HCT116 (cell line): ENCODE data around the gene ANKRD9. TPM values are rescaled to one million over a fixed set of nuclear protein-coding genes. Genes with fewer than 3 reads are reported as not detected.

Source experiments
- ATAC-seq: fragments of 200-7000 bp; cut with Tn5 transposase; 2 replicates; pipeline ENCODE4 v1.9.1; 2020; ENCODE audit warnings: mild to moderate bottlenecking, moderate library complexity
- BruUV-seq: library from RNA; stranded (reverse); fragments of 400-500 nt; replicated peaks from 2 replicates; lab custom pipeline; 2021; lab: Mats Ljungman, UMichigan
- CTCF ChIA-PET: fragments of 300-600 bp; sonication (Branson Sonifier 250); formaldehyde crosslinking; loops from one replicate; lab custom pipeline; 2021; ENCODE audit warnings: antibody characterized with exemption; lab: Charles Lee
- POLR2A ChIA-PET: fragments of 300-600, 350-600 bp; sonication (Branson Sonifier 250); formaldehyde crosslinking; loops from one replicate; lab custom pipeline; 2021; ENCODE audit warnings: antibody characterized with exemption; lab: Charles Lee
- RAD21 ChIA-PET, 2 experiments: fragments of 300-600 bp; sonication (Branson Sonifier 250); formaldehyde crosslinking; loops; one replicate each; lab custom pipeline; 2023; ENCODE audit warnings: low total read pairs in 2 of 2; ENCODE audit not compliant: uncharacterized antibody in 2 of 2, unreplicated experiment in 2 of 2, low non-redundant PET in 1 of 2; lab: Charles Lee
- DNase-seq: peaks from one replicate; pipeline ENCODE4 v3.0.0-alpha.2; 2010; ENCODE audit warnings: low read depth, low spot score
- H2AFZ ChIP-seq: fragments of 200-600 bp; shearing (Covaris generic), sonication (generic); 2 replicates; pipeline ENCODE4 v1.6.1; 2017; ENCODE audit warnings: low read depth, mixed run types, mixed read lengths, antibody characterized with exemption, low read length; ENCODE audit not compliant: poor library complexity, severe bottlenecking
- H3K27ac ChIP-seq: 2 replicates; pipeline ENCODE4 v1.5.1; 2012; ENCODE audit warnings: low read depth, low read length
- H3K27me3 ChIP-seq: fragments of 200-600 bp; sonication (generic); 2 replicates; pipeline ENCODE4 v1.6.1; 2016; ENCODE audit warnings: mixed run types, low read length, mixed read lengths; ENCODE audit not compliant: insufficient read depth
- H3K36me3 ChIP-seq, 2 experiments: fragments of 200-500 bp in 1 of 2; fragments of 200-600 bp in 1 of 2; sonication (Bioruptor generic) in 1 of 2; sonication (generic) in 1 of 2; 2 replicates each; pipeline versions ENCODE4 v1.5.1 to v1.6.1; 2014 to 2016; ENCODE audit warnings: low read length in 2 of 2, inconsistent platforms in 1 of 2, mixed read lengths in 1 of 2, mixed run types in 1 of 2; ENCODE audit not compliant: insufficient read depth in 2 of 2, control insufficient read depth in 1 of 2
- H3K4me1 ChIP-seq, 2 experiments: fragments of 200-600 bp in 1 of 2; sonication (generic) in 1 of 2; 2 replicates each; pipeline versions ENCODE4 v1.5.1 to v1.6.1; 2012 to 2017; ENCODE audit warnings: low read length in 2 of 2, inconsistent platforms in 1 of 2, mild to moderate bottlenecking in 1 of 2, mixed read lengths in 1 of 2, mixed run types in 1 of 2, moderate library complexity in 1 of 2; ENCODE audit not compliant: insufficient read depth in 2 of 2, control insufficient read depth in 1 of 2
- H3K4me2 ChIP-seq: fragments of 200-600 bp; sonication (generic); 2 replicates; pipeline ENCODE4 v1.6.1; 2017; ENCODE audit warnings: mixed run types, low read length, mixed read lengths
- H3K4me3 ChIP-seq, 2 experiments: fragments of 200-600 bp in 1 of 2; sonication (generic) in 1 of 2; replicated peaks in 1 of 2; 2 replicates each; pipeline ENCODE4 v1.5.1; 2011 to 2016; ENCODE audit warnings: low read length in 2 of 2, control low read depth in 1 of 2, low read depth in 1 of 2, mild to moderate bottlenecking in 1 of 2, mixed read lengths in 1 of 2, mixed run types in 1 of 2
- H3K79me2 ChIP-seq: fragments of 200-600 bp; sonication (generic); 2 replicates; pipeline ENCODE4 v1.6.1; 2017; ENCODE audit warnings: mild to moderate bottlenecking, mixed run types, low read length, moderate library complexity, mixed read lengths; ENCODE audit not compliant: insufficient read depth
- H3K9ac ChIP-seq: fragments of 200-600 bp; sonication (generic); 2 replicates; pipeline ENCODE4 v1.6.1; 2016; ENCODE audit warnings: low read length, mixed read lengths
- H3K9me2 ChIP-seq: fragments of 200-600 bp; sonication (generic), shearing (Covaris generic); 2 replicates; pipeline ENCODE4 v1.6.1; 2017; ENCODE audit warnings: mixed run types, mild to moderate bottlenecking, moderate library complexity; ENCODE audit not compliant: insufficient read depth
- H3K9me3 ChIP-seq, 2 experiments: fragments of 200-500 bp in 1 of 2; fragments of 200-600 bp in 1 of 2; sonication (Bioruptor generic) in 1 of 2; sonication (generic) in 1 of 2; 2 replicates each; pipeline ENCODE4 v1.6.1; 2014 to 2017; ENCODE audit warnings: low read length in 2 of 2, mixed read lengths in 2 of 2, inconsistent platforms in 1 of 2, low read depth in 1 of 2, mild to moderate bottlenecking in 1 of 2, mixed run types in 1 of 2, moderate library complexity in 1 of 2; ENCODE audit not compliant: control insufficient read depth in 1 of 2, insufficient read depth in 1 of 2
- H4K20me1 ChIP-seq: fragments of 200-600 bp; sonication (generic), shearing (Covaris generic); 2 replicates; pipeline ENCODE4 v1.6.1; 2017; ENCODE audit warnings: mixed run types, mild to moderate bottlenecking, moderate library complexity; ENCODE audit not compliant: insufficient read depth
- ATF3 ChIP-seq: IDR thresholded peaks from 2 replicates; pipeline ENCODE4 v1.6.1; 2012
- CBX3 ChIP-seq: IDR thresholded peaks from 2 replicates; pipeline ENCODE4 v1.6.1; 2012; ENCODE audit warnings: low read depth
- CEBPB ChIP-seq: IDR thresholded peaks from 2 replicates; pipeline ENCODE4 v1.6.1; 2012; ENCODE audit warnings: low read depth
- EGR1 ChIP-seq: IDR thresholded peaks from 2 replicates; pipeline ENCODE4 v1.6.1; 2012; ENCODE audit warnings: low read depth
- ELF1 ChIP-seq: IDR thresholded peaks from 2 replicates; pipeline ENCODE4 v1.6.1; 2012; ENCODE audit warnings: low read depth, borderline replicate concordance
- EZH2 ChIP-seq: fragments of 200-600 bp; sonication (generic); IDR thresholded peaks from 2 replicates; pipeline ENCODE4 v1.6.1; 2017; ENCODE audit warnings: antibody characterized with exemption, mixed run types
- EZH2phosphoT487 ChIP-seq: fragments of 200-600 bp; IDR thresholded peaks from 2 replicates; pipeline ENCODE4 v1.6.1; 2018; ENCODE audit warnings: antibody characterized with exemption, borderline replicate concordance
- FOSL1 ChIP-seq: IDR thresholded peaks from 2 replicates; pipeline ENCODE4 v1.6.1; 2012; ENCODE audit warnings: low read depth
- JUND ChIP-seq: IDR thresholded peaks from 2 replicates; pipeline ENCODE4 v1.6.1; 2012
- POLR2A ChIP-seq: IDR thresholded peaks from 2 replicates; pipeline ENCODE4 v1.7.0; 2011; ENCODE audit warnings: borderline replicate concordance; ENCODE audit not compliant: insufficient read depth, insufficient read length; ENCODE audit errors: extremely low read depth
- POLR2AphosphoS5 ChIP-seq: IDR thresholded peaks from 2 replicates; pipeline ENCODE4 v1.6.1; 2011; ENCODE audit warnings: mild to moderate bottlenecking, low read depth, low read length, moderate library complexity
- SIN3A ChIP-seq: IDR thresholded peaks from 2 replicates; pipeline ENCODE4 v1.6.1; 2012; ENCODE audit warnings: low read depth
- SP1 ChIP-seq: IDR thresholded peaks from 2 replicates; pipeline ENCODE4 v1.6.1; 2012; ENCODE audit warnings: low read depth
- SRF ChIP-seq: IDR thresholded peaks from 2 replicates; pipeline ENCODE4 v1.6.1; 2012; ENCODE audit warnings: low read depth
- TCF7L2 ChIP-seq: IDR thresholded peaks from 2 replicates; pipeline ENCODE4 v1.7.0; 2011; ENCODE audit warnings: borderline replicate concordance, inconsistent platforms; ENCODE audit not compliant: insufficient read depth, insufficient read length; ENCODE audit errors: extremely low read depth
- YY1 ChIP-seq: IDR thresholded peaks from 2 replicates; pipeline ENCODE4 v1.6.1; 2011; ENCODE audit warnings: low read length, low read depth, moderate library complexity, mild to moderate bottlenecking; ENCODE audit not compliant: insufficient replicate concordance; ENCODE audit errors: extremely low read depth
- ZFX ChIP-seq: fragments of 450-650 bp; IDR thresholded peaks from 2 replicates; pipeline ENCODE4 v1.6.1; 2017
- ZNF274 ChIP-seq: fragments of 200-500 bp; sonication (Bioruptor generic); IDR thresholded peaks from 2 replicates; pipeline ENCODE4 v1.6.1; 2014; ENCODE audit warnings: mild to moderate bottlenecking, low read depth, low read length, inconsistent platforms
- intact Hi-C: fragments of 100-400 bp; cut with micrococcal nuclease; formaldehyde crosslinking; loops from 2 replicates; pipeline ENCODE4 v1.10.0; 2022
- total RNA-seq: library from RNA; stranded (reverse); gene quantifications from one replicate; pipeline ENCODE4 v1.2.1, GENCODE V29; 2021; ENCODE audit not compliant: unreplicated experiment
- TF ChIP-seq, protein P1 (sequence below), 3 experiments: fragments of 200-600 bp in 1 of 3; sonication (generic) in 1 of 3; IDR thresholded peaks in 2 of 3; conservative IDR thresholded peaks in 1 of 3; 2 replicates each; pipeline ENCODE4 v1.5.1; 2012 to 2017; ENCODE audit warnings: low read depth in 2 of 3, low read length in 2 of 3, antibody characterized with exemption in 1 of 3, borderline replicate concordance in 1 of 3, control low read depth in 1 of 3, mild to moderate bottlenecking in 1 of 3, mixed read lengths in 1 of 3, mixed run types in 1 of 3, moderate library complexity in 1 of 3; ENCODE audit not compliant: insufficient read depth in 1 of 3
- TF ChIP-seq, protein P2 (sequence below): IDR thresholded peaks from 2 replicates; pipeline ENCODE4 v1.6.1; 2011; ENCODE audit warnings: mild to moderate bottlenecking, low read length, moderate library complexity; ENCODE audit not compliant: insufficient replicate concordance; ENCODE audit errors: extremely low read depth

The ANKRD9 gene
- total RNA-seq, 1 experiment from 2014 or later = 29.0 TPM

- ChIA-PET CTCF (interaction anchor here (0.6 to 1.7 kb wide), 17 partner anchors 10 to 558 kb away, joined by 3 to 10 read pairs (median 5); no protein-coding TSS in a partner anchor), POLR2A (interaction anchor here (0.6 to 1.7 kb wide), 12 partner anchors 16 to 1015 kb away, joined by 3 to 12 read pairs (median 4); no protein-coding TSS in a partner anchor), RAD21 (interaction anchor here in 1 of 2 experiments (0.6 kb wide), 1 partner anchor 477 kb away, joined by 6 read pairs; no protein-coding TSS in a partner anchor)
- intact Hi-C loops = loop anchor here (1.0 to 10.0 kb wide), 4 partner anchors 68 to 401 kb away; partner anchors contain the start of genes AMN, RCOR1 and TRAF3
- peaks cover 27 to 50% of the 10 kb centered on the region in 2 experiments for H3K4me1 ChIP-seq
- H3K9me2 ChIP-seq = no peaks in the 10 kb centered on the region
- H3K27ac ChIP-seq = peak overlapping the region; percentile 30; the same call in 1 of the 2 replicates
- peak overlapping the region; percentile 16 to 19; a peak in 3 of 4 replicates for H3K4me3 ChIP-seq
- no peak for DNase-seq
- no peak for TF ChIP-seq TCF7L2
- TF ChIP-seq SP1 = no peak
- TF ChIP-seq ZNF274 = no peak
- TF ChIP-seq, protein P1, sequence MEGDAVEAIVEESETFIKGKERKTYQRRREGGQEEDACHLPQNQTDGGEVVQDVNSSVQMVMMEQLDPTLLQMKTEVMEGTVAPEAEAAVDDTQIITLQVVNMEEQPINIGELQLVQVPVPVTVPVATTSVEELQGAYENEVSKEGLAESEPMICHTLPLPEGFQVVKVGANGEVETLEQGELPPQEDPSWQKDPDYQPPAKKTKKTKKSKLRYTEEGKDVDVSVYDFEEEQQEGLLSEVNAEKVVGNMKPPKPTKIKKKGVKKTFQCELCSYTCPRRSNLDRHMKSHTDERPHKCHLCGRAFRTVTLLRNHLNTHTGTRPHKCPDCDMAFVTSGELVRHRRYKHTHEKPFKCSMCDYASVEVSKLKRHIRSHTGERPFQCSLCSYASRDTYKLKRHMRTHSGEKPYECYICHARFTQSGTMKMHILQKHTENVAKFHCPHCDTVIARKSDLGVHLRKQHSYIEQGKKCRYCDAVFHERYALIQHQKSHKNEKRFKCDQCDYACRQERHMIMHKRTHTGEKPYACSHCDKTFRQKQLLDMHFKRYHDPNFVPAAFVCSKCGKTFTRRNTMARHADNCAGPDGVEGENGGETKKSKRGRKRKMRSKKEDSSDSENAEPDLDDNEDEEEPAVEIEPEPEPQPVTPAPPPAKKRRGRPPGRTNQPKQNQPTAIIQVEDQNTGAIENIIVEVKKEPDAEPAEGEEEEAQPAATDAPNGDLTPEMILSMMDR (IDR thresholded peaks at IDR 0.05 in 2 of 3, conservative IDR thresholded peaks at IDR 0.05 in 1 of 3; ENCODE audit: borderline replicate concordance in 1 of 3, insufficient read depth in 1 of 3, low read depth in 2 of 3, low read length in 2 of 3) = no peak
- no peak for TF ChIP-seq CEBPB
- no peak for TF ChIP-seq CBX3
- TF ChIP-seq EZH2 = no peak
- no peak for TF ChIP-seq SRF
- TF ChIP-seq, protein P2, sequence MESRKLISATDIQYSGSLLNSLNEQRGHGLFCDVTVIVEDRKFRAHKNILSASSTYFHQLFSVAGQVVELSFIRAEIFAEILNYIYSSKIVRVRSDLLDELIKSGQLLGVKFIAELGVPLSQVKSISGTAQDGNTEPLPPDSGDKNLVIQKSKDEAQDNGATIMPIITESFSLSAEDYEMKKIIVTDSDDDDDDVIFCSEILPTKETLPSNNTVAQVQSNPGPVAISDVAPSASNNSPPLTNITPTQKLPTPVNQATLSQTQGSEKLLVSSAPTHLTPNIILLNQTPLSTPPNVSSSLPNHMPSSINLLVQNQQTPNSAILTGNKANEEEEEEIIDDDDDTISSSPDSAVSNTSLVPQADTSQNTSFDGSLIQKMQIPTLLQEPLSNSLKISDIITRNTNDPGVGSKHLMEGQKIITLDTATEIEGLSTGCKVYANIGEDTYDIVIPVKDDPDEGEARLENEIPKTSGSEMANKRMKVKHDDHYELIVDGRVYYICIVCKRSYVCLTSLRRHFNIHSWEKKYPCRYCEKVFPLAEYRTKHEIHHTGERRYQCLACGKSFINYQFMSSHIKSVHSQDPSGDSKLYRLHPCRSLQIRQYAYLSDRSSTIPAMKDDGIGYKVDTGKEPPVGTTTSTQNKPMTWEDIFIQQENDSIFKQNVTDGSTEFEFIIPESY = no peak
- TF ChIP-seq EZH2phosphoT487 = no peak
- no peak for TF ChIP-seq YY1
- TF ChIP-seq EGR1 = no peak
- TF ChIP-seq ELF1 = no peak
- no peak for TF ChIP-seq POLR2AphosphoS5
- no peak for TF ChIP-seq ZFX
- TF ChIP-seq JUND = no peak
- no peak for TF ChIP-seq POLR2A
- no peak for TF ChIP-seq SIN3A
- TF ChIP-seq ATF3 = no peak
- no peak for TF ChIP-seq FOSL1
- TF ChIP-seq, all 23 proteins: peak for 0
- Histone ChIP-seq H3K9ac (peak overlapping the region; percentile 50), H4K20me1 (no peaks in the 10 kb centered on the region), H3K9me3 (no peaks in the 10 kb centered on the region), H2AFZ (no peak overlapping the region), H3K27me3 (no peaks in the 10 kb centered on the region), H3K79me2 (no peaks in the 10 kb centered on the region), H3K36me3 (no peaks in the 10 kb centered on the region), H3K4me2 (peak overlapping the region; percentile 98)
- ATAC-seq = no peak
- BruUV-seq = no TSS peak
These were observed 14.2 kb upstream of the ANKRD9 start for GRCh38 chr14:102523569-102524450.
